Thyroid gland (tissue), 4 donors: Measurements from ENCODE around the gene WDTC1. TPM values are rescaled to one million over a fixed set of nuclear protein-coding genes. Genes with fewer than 3 reads are reported as not detected.
"Not testable (repeated sequence)": the region's sequence is repeated elsewhere in the genome, so short reads cannot be mapped to it uniquely, and the experiment has no call there.

ENCODE experiments used
- DNase-seq, 2 donors: peaks; one replicate each; pipeline ENCODE4 v3.0.0-alpha.2; 2019
- H3K27ac ChIP-seq, 3 donors: fragments of 200-600 bp; sonication (generic); 1 replicate in 2 of 3; 2 replicates in 1 of 3; pipeline ENCODE4 v1.5.1; 2016 to 2019; ENCODE audit warnings: mild to moderate bottlenecking in 1 of 3, moderate library complexity in 1 of 3
- H3K27me3 ChIP-seq: fragments of 200-600 bp; sonication (generic); one replicate; pipeline ENCODE4 v1.5.1; 2019
- H3K36me3 ChIP-seq, 2 donors: fragments of 200-600 bp; sonication (generic); one replicate each; pipeline ENCODE4 v1.5.1; 2016 to 2019
- H3K4me1 ChIP-seq, 2 donors: fragments of 200-600 bp; sonication (generic); one replicate each; pipeline ENCODE4 v1.5.1; 2017 to 2019
- H3K4me3 ChIP-seq, 3 donors: fragments of 200-600 bp; sonication (generic); replicated peaks in 1 of 3; 1 replicate in 2 of 3; 2 replicates in 1 of 3; pipeline ENCODE4 v1.5.1; 2016; ENCODE audit warnings: mild to moderate bottlenecking in 1 of 3
- H3K9me3 ChIP-seq: fragments of 200-600 bp; sonication (generic); one replicate; pipeline ENCODE4 v1.5.1; 2017
- POLR2A ChIP-seq, 2 donors: fragments of 450-650 bp; IDR thresholded peaks; one replicate each; pipeline ENCODE4 v1.6.1; 2017; ENCODE audit warnings: antibody characterized with exemption in 2 of 2, mild to moderate bottlenecking in 2 of 2, moderate library complexity in 1 of 2
- WGBS, 2 donors: methylation state at CpG; one replicate each; pipeline ENCODE4 v1.1.5; 2017; 5-methylcytosine and 5-hydroxymethylcytosine counted together
- intact Hi-C: fragments of 100-400 bp; cut with DNase I; formaldehyde crosslinking; loops from one replicate; pipeline ENCODE4 v1.15.1; 2023
- total RNA-seq, 4 donors: library from RNA; depleted of rRNA; stranded (reverse); fragments of >200 nt; gene quantifications; one replicate each; pipeline ENCODE4 v1.2.3, GENCODE V29; 2016
- TF ChIP-seq, protein P1 (sequence below), 6 experiments: fragments of 200-600 bp in 3 of 6; fragments of 450-650 bp in 3 of 6; sonication (generic) in 3 of 6; IDR thresholded peaks; one replicate each; pipeline ENCODE4 v1.5.1; 2016 to 2019; ENCODE audit warnings: antibody characterized with exemption in 6 of 6, mild to moderate bottlenecking in 2 of 6, inconsistent platforms in 1 of 6, moderate library complexity in 1 of 6

WDTC1 gene
- total RNA-seq, 4 donors from 2014 or later: 46.1 to 66.6 (median 48.1) TPM

DNA sequence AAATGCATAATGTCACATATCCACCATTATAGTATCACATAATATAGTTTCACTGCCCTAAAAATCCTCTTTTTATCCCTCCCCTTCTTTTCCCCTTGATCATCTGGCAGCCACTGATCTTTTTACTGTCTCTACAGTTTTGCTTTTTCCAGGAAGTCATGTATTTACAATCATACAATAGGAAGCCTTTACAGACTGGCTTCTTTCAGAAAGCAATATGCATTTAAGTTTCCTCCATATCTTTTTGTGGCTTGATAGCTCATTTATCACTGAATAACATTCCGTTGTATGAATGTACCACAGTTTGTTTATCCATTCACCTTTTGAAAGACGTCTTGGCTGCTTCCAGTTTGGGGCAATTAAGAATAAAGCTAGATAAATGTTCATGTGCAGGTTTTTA lies 14.3 kb upstream of the WDTC1 start:
- TF ChIP-seq POLR2A (IDR thresholded peaks at IDR 0.05): no peak
- TF ChIP-seq, protein P1, sequence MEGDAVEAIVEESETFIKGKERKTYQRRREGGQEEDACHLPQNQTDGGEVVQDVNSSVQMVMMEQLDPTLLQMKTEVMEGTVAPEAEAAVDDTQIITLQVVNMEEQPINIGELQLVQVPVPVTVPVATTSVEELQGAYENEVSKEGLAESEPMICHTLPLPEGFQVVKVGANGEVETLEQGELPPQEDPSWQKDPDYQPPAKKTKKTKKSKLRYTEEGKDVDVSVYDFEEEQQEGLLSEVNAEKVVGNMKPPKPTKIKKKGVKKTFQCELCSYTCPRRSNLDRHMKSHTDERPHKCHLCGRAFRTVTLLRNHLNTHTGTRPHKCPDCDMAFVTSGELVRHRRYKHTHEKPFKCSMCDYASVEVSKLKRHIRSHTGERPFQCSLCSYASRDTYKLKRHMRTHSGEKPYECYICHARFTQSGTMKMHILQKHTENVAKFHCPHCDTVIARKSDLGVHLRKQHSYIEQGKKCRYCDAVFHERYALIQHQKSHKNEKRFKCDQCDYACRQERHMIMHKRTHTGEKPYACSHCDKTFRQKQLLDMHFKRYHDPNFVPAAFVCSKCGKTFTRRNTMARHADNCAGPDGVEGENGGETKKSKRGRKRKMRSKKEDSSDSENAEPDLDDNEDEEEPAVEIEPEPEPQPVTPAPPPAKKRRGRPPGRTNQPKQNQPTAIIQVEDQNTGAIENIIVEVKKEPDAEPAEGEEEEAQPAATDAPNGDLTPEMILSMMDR (IDR thresholded peaks at IDR 0.05): no peak
- peaks cover 0 to 3% of the 10 kb centered on the region in 2 donors for H3K4me1 ChIP-seq
- WGBS, 2 donors: 57 to 77% methylated on average over 2 of the region's 2 CpGs
- no peak overlapping the region for H3K4me3 ChIP-seq
- intact Hi-C loops: no loop called here
- DNase-seq: no peak
- H3K27ac ChIP-seq: no peak overlapping the region
- no peaks in the 10 kb centered on the region for H3K36me3 ChIP-seq
- H3K9me3 ChIP-seq: no peaks in the 10 kb centered on the region
- no peaks in the 10 kb centered on the region for H3K27me3 ChIP-seq

DNA sequence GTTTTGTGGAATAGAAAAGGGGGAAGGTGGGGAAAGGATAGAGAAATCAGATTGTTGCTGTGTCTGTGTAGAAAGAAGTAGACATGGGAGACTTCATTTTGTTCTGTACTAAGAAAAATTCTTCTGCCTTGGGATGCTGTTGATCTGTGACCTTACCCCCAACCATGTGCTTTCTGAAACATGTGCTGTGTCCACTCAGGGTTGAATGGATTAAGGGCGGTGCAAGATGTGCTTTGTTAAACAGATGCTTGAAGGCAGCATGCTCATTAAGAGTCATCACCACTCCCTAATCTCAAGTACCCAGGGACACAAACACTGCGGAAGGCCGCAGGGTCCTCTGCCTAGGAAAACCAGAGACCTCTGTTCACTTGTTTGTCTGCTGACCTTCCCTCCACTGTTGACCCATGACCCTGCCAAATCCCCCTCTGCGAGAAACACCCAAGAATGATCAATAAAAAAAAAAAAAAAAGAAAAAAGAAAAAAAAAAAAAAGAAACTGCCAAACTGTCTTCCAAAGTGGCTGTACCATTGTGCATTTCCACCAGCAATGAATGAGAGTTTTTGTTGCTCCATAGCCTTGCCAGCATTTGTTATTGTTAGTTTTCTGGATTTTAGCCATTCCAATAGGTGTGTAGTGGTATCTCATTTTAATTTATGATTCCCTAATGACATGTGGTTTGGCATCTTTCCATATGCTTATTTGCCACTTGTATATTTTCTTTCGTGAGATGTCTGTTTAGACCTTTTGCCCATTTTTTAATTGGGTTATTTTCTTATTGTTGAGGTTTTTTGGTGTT lies 13.5 kb upstream of the WDTC1 start:
- WGBS, 2 donors: 62 to 69% methylated on average over 5 of the region's 5 CpGs
- H3K4me3 ChIP-seq, H3K36me3 ChIP-seq, intact Hi-C loops, H3K27me3 ChIP-seq, H3K27ac ChIP-seq, H3K9me3 ChIP-seq, DNase-seq, H3K4me1 ChIP-seq: not testable (repeated sequence)

DNA sequence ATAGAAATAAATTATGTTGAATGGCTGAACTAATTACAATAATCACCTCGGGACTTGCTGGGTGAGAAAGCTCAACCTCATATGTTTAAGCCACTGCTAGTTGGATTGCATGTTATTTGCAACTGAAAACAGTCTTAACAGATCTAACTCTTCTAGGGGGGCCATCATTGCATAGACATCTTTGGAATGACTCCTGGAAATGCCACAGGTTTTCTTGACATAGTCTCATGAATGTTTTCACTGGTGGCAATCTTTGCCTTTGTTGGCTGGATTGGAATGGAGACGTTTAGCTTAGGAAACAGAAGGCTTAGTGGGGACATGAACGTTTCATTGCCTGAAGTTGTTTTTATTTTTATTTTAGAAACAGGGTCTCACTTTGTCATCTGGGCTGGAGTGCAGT lies 8.8 kb upstream of the WDTC1 start:
- 77 to 80% methylated on average over 3 of the region's 3 CpGs for WGBS, 2 donors
- Histone ChIP-seq H3K4me3 (no peak overlapping the region), H3K9me3 (no peaks in the 10 kb centered on the region), H3K27ac (no peak overlapping the region), H3K4me1 (no peaks in the 10 kb centered on the region), H3K36me3 (no peaks in the 10 kb centered on the region), H3K27me3 (no peaks in the 10 kb centered on the region)
- no peak for DNase-seq
- no peak for TF ChIP-seq POLR2A (IDR thresholded peaks at IDR 0.05)
- TF ChIP-seq, protein P1 (IDR thresholded peaks at IDR 0.05): no peak
- intact Hi-C loops: no loop called here

DNA sequence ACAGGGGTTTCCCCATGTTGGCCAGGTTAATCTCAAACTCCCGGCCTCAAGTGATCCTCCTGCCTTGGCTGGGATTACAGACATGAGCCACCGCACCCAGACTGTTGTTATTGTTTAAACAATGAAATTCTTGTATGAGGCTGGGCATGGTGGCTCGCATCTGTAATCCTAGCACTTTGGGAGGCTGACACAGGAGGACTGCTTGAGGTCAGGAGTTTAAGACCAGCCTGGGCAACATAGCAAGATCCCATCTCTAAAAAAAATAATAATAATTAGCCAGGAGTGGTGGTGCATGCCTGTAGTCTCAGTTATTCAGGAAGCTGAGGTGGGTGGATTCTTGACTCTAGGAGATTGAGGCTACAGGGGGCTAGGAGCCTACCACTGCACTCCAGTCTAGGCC lies 6.7 kb upstream of the WDTC1 start:
- TF ChIP-seq POLR2A (IDR thresholded peaks at IDR 0.05): no peak
- TF ChIP-seq, protein P1 (IDR thresholded peaks at IDR 0.05): no peak
- H3K4me3 ChIP-seq: no peak overlapping the region
- no peaks in the 10 kb centered on the region for H3K4me1 ChIP-seq
- H3K27me3 ChIP-seq: no peaks in the 10 kb centered on the region
- H3K27ac ChIP-seq: no peak overlapping the region
- DNase-seq: no peak
- no peaks in the 10 kb centered on the region for H3K9me3 ChIP-seq
- 64 to 74% methylated on average over 3 of the region's 3 CpGs for WGBS, 2 donors
- intact Hi-C loops: no loop called here
- no peaks in the 10 kb centered on the region for H3K36me3 ChIP-seq

DNA sequence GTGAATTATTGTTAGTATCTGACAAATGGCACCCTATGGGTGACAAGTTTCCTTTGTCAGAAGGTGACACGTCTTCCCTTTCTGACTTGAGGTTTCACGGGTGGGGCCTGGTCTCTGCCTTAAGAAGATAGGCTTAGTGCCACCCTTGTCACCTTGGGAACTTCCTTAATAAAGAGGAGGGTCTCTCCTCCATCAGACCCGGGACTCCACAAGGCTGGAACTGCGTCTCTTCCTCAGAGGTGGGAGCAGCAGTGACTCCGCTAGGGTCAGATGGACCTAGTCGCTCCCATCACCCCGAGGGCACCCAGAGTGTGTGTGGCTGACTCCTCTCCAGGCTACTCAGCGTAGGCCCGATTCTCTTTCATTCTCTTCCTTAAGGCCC lies 774 bp upstream of the WDTC1 start:
- intact Hi-C loops: loop anchor here (10.0 kb wide), 1 partner anchor 79 kb away; the partner anchor contains the start of gene SLC9A1
- H3K27me3 ChIP-seq: no peaks in the 10 kb centered on the region
- peak overlapping the region in 2 of 3 donors; percentile 32 to 55 for H3K27ac ChIP-seq
- no peaks in the 10 kb centered on the region for H3K36me3 ChIP-seq
- peaks cover 22% of the 10 kb centered on the region in 2 donors for H3K4me1 ChIP-seq
- no peak for TF ChIP-seq POLR2A (IDR thresholded peaks at IDR 0.05)
- TF ChIP-seq, protein P1 (IDR thresholded peaks at IDR 0.05): no peak
- DNase-seq: peak in 1 of 2 donors; percentile 12
- 55 to 75% methylated on average over 4 to 9 of the region's 9 CpGs for WGBS, 2 donors
- peak overlapping the region in 1 of 3 donors; percentile 99 for H3K4me3 ChIP-seq
- H3K9me3 ChIP-seq: no peaks in the 10 kb centered on the region
